ENCODE measurements around the gene HS6ST3.
"Not testable (repeated sequence)": the region's sequence is repeated elsewhere in the genome, so short reads cannot be mapped to it uniquely, and the experiment has no call there.

The HS6ST3 gene

DNA sequence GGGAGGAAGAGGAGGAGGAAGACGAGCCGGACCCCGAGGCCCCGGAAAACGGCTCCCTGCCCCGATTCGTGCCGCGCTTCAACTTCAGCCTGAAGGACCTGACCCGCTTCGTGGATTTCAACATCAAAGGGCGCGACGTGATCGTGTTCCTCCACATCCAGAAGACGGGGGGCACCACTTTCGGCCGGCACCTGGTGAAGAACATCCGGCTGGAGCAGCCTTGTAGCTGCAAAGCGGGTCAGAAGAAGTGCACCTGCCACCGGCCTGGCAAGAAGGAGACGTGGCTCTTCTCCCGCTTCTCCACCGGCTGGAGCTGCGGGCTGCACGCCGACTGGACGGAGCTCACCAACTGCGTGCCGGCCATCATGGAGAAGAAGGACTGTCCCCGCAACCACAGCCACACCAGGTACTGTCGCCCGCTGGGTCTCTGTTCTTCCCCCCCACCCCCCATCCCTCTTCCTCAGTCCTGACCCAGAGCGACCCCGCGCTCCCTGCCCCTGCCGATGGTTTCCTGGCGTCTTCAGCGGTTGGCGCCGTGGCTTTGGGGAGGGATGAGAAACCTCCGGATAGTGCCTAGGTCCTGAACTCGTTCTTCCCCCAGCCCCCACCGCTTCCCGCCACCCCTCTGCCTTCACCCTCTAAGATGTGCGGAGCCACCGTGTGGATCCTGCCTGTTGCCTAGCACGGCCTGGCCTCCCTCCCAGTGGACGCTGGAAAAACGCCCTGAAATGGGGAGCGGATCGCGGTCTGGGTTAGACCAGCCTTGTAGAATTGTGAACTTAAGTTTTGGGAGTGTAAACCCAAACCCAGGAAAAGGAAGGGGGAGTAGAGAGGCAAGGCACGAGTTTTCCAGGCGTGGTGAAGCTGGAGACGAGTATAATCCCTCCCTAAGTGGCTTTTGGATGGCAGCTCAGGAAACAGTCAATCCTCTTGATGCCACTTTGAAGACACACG lies 1.5 kb downstream of the HS6ST3 start:
- no peak for DNase-seq (ENCODE audit: low read depth)

DNA sequence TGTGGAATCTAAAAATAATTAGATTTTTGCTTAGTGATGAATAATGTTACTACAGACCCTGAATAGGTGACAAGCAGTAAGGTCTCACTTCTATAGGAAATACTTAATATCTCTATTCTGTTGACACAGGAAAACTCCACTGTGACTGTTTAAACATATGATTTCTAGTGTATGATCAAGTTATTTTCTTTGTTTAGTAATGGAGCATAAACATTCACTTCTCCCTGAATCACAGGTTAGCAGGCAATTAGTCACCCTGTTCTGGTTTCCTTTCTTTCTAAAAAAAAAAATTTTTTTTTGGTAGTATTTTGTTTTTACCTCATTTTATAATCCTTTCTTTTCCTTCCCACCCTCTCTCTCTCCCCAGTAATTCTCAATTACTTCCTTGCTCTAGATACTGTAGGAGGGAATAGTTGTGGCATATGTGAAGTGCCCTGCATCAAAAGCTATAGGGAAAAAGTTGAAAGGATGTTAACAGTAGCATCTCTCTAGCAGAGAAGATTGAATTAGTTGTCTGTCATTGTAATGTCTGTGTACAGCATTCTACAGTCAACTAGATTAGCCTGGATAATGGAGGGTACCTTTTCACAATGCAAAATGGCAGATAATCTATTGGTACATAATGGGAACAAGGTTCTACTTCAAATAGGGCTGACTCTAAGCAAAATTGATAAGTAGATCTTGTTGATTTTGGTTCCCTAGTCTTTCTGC lies 3.5 kb downstream of the HS6ST3 start:
- no peak for DNase-seq (ENCODE audit: low read depth)

- no peak for DNase-seq (ENCODE audit: low read depth)
These were observed 10.7 kb downstream of the HS6ST3 start for GRCh38 chr13:96100457-96101220.

GRCh38 chr13:96104516-96104915 lies 14.6 kb downstream of the HS6ST3 start:
- no peak for DNase-seq (ENCODE audit: low read depth)

DNA sequence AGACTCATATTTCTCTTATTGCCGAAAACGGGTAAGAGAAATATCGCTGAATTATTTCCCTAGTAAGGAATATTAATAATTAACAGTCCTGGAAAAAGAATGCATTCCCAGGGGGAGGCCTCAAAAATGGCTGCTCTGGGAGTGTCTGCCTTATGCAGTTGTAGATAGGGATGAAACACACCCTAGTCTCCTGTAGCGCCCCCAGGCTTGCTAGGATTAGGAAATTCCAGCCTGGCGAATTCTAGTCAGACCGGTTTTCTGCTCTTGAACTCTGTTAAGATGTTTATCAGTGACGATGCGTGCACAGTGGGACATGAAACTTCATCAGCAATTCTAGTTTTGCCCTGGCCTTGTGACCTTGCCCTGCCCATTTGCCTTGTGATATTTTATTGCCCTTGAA lies 18.2 kb downstream of the HS6ST3 start:
- not testable (repeated sequence) for DNase-seq (ENCODE audit: low read depth)

- DNase-seq (ENCODE audit: low read depth), result no peak
These were observed 19.2 kb downstream of the HS6ST3 start for GRCh38 chr13:96109125-96109524.

DNA sequence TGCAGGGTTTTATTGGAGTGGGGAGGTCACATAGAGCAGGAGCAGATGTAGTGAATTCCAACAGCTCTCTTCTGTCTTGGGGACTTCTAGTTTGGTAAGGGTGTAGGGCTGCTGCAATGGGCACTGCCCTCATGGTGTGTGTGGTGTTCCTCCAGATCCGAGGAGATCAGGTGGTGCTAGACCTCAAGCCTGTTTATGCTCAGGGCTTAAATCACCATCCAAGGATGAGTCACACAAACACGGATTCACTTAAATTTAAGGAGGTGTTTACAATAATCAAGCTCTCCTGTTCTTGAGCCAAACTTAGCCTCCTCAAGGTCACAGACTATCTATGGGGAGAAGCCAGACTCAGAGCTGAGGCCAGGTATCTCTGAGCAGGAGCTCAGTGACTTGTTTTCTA lies 23.0 kb downstream of the HS6ST3 start:
- DNase-seq (ENCODE audit: low read depth), result no peak

DNA sequence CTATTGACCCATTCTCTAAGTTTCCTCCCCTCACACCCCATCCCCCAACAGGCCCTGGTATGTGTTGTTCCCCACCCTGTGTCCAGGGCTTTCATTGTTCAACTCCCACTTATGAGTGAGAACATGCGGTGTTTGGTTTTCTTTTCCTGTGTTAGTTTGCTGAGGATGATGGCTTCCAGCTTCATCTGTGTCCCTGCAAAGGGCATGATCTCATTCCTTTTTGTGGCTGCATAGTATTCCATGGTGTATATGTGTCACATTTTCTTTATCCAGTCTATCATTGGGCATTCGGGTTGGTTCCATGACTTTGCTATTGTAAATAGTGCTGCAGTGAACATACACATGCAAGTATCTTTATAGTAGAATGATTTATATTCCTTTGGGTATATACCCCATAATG lies 25.5 kb downstream of the HS6ST3 start:
- DNase-seq (ENCODE audit: low read depth), result not testable (repeated sequence)

- no peak for DNase-seq (ENCODE audit: low read depth)
These were observed 30.0 kb downstream of the HS6ST3 start for GRCh38 chr13:96119921-96120320.

DNA sequence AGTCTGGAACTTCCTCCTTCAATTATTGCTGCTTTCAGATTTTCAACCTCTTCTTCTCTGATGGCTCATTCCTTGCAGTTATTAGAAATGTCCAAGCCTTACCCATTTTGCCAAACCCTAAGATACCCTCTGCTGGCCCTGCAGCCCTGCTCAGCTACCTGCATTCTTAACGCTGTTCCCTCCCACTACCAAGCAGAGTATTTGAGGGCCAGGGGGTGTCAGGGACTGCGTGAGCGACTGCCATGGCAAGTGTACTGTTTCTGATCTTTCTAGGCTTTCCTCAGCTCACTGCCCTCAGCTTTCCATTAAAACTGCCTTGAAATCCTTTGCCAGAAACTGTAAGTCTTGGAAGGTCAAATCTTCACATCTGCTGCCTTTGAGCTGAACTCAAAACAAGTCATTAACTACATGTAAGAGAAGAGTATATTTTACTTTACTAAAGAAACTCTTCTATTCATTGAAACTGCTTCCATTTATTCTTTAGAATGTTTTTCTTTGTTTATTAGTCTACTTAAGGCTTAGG lies 41.0 kb downstream of the HS6ST3 start:
- DNase-seq (ENCODE audit: low read depth), result no peak

DNA sequence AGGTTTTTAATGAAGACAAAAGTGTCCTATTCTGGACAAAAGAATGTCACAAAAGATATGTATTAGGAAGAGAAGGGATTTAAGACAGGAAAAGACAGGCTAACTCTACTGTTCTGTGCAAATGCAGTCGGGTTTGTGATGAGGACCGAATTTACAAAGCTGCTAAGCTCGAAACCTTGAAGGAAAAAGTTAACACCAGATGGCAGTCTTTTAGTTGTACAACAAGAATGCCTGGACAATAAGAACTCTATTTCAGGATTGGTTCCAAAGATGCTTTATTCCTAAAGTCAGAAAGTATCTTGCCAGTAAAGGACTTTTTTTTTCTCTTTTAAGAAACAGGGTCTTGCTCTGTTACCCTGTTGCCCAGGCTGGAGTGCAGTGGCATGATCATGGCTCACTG lies 51.1 kb downstream of the HS6ST3 start:
- no peak for DNase-seq (ENCODE audit: low read depth)

DNA sequence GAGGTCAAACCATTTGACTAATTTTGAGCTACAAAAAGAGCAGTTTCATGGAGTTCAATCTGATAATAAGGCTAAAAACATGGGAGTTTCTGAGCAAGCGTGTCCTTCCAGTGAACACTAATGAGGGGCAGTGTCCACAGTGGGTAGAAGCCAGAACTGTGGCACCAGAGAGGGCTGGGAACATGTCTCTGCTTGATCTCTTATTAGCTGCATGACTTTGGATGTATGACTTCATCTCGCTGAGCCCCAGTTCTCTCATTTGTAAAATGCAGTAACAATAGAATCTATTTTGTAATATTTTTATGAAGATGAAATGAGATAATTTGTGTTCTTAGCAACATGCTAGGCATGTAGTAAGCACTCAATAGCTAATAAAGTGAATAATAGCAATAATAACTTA lies 69.8 kb downstream of the HS6ST3 start:
- no peak for DNase-seq (ENCODE audit: low read depth)

DNA sequence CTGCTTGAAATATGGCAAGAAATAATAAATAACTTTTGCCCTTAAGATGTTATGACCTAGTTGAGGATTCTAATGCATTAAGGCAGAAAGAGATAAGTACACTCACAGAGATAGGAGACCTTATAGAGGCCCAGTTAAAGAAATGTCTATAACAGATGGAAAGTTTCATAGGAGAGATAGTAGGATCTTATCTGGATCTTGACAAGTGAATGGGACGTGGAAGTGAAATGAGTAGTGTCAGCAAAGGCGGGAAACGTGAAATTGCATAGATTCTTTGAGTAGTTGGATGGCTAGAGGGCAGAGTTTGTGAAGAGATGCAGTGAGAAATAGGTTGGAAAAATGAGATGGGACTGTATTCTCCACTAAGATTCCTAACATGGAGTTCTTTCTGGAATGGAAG lies 71.2 kb downstream of the HS6ST3 start:
- DNase-seq (ENCODE audit: low read depth), result no peak

- DNase-seq (ENCODE audit: low read depth), result no peak
These were observed 75.9 kb downstream of the HS6ST3 start for GRCh38 chr13:96165840-96166239.

- no peak for DNase-seq (ENCODE audit: low read depth)
These were observed 82.2 kb downstream of the HS6ST3 start for GRCh38 chr13:96172066-96172465.

DNA sequence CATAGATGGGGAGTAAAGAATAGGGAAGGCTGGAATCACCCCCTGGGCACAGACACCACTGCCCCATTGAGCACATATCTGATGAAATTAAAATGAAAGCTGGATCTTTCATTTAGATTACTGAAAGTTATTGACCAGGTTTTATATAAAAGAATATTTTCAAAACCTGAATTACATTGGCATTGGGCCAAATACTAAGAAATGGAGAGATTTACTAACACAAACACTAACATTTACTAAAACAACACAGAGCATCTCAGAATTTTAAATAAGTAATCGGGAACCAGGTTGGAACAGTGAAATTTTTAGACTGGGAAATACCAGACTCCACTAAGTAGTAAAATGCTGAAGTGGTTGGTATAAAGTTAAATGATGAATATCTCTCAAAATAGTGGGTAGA lies 88.9 kb downstream of the HS6ST3 start:
- DNase-seq (ENCODE audit: low read depth), result no peak

- DNase-seq (ENCODE audit: low read depth), result no peak
These were observed 89.4 kb downstream of the HS6ST3 start for GRCh38 chr13:96179309-96179708.

GRCh38 chr13:96181911-96182310 lies 92.0 kb downstream of the HS6ST3 start:
- no peak for DNase-seq (ENCODE audit: low read depth)

- DNase-seq (ENCODE audit: low read depth), result no peak
These were observed 95.9 kb downstream of the HS6ST3 start for GRCh38 chr13:96185818-96186217.

DNA sequence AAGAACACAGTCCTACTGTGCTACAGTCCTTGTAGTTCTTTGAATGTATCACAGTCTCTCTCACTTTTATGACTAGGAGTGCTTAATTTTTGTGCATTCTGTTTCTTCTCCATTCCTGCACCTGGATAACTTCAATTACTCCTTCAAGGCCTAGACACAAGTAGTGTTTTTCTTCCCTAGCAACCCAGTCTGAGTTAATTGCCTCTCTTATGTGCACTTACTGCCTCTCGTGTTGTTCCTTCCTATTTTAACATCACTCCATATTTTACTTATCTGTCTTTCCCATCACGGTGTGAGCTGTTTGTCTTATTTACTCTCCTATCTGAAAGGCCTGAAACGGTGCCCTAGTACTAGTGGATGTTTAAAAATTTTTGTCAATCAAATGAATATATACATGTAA lies 101.5 kb downstream of the HS6ST3 start:
- no peak for DNase-seq (ENCODE audit: low read depth)

- DNase-seq (ENCODE audit: low read depth), result no peak
These were observed 103.9 kb downstream of the HS6ST3 start for GRCh38 chr13:96193728-96194310.

DNA sequence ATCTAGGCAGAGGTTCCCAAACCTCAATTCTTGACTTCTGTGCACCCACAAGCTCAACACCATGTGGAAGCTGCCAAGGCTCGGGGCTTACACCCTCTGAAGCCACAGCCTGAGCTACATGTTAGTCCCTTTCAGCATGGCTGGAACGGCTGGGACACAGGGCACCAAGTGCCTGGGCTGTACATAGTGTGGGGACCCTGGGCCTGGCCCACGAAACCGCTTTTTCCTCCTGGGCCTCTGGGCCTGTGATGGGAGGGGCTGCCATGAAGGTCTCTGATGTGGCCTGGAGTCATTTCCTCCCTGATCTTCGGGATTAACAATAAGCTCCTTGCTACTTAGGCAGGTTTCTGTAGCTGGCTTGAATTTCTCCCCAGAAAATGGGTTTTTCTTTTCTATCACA lies 108.1 kb downstream of the HS6ST3 start:
- DNase-seq (ENCODE audit: low read depth), result no peak
